H1 (cell line): ENCODE data around the gene MYCBP2. TPM values are rescaled to one million over a fixed set of nuclear protein-coding genes. Genes with fewer than 3 reads are reported as not detected.

ENCODE experiments used
- CTCF ChIA-PET: fragments of 300-600 bp; sonication (Branson Sonifier 250); formaldehyde crosslinking; loops from one replicate; lab custom pipeline; 2021; ENCODE audit not compliant: partially characterized antibody; lab: Charles Lee
- POLR2A ChIA-PET: fragments of 300-600 bp; sonication (Branson Sonifier 250); formaldehyde crosslinking; loops from one replicate; lab custom pipeline; 2021; ENCODE audit warnings: inconsistent platforms; ENCODE audit not compliant: partially characterized antibody; lab: Charles Lee
- DNase-seq, 2 experiments: peaks; one replicate each; pipeline versions ENCODE4 v3.0.0 to v3.0.0-alpha.2; 2010 to 2022; ENCODE audit warnings: low spot score in 2 of 2, low read depth in 1 of 2, mixed read lengths in 1 of 2
- FAIRE-seq: peaks from 2 replicates; lab custom pipeline; 2011; peaks lifted over from hg19 to GRCh38; lab: Jason Lieb, UNC
- H2AFZ ChIP-seq: 2 replicates; pipeline ENCODE4 v1.8.1; 2012; ENCODE audit warnings: low read length, inconsistent platforms
- H2AK5ac ChIP-seq: 2 replicates; pipeline ENCODE4 v1.6.1; 2013; ENCODE audit warnings: low read depth, low read length
- H2BK120ac ChIP-seq: replicated peaks from 2 replicates; pipeline ENCODE3; 2013; ENCODE audit warnings: low read depth, low read length, inconsistent platforms
- H2BK12ac ChIP-seq: 2 replicates; pipeline ENCODE4 v1.6.1; 2013; ENCODE audit warnings: low read depth, low read length
- H2BK15ac ChIP-seq: 2 replicates; pipeline ENCODE4 v1.6.1; 2013; ENCODE audit warnings: low read length
- H2BK20ac ChIP-seq: 2 replicates; pipeline ENCODE4 v1.6.1; 2013; ENCODE audit warnings: low read length
- H2BK5ac ChIP-seq: 2 replicates; pipeline ENCODE4 v1.6.1; 2013; ENCODE audit warnings: low read depth, low read length
- H3K14ac ChIP-seq: 2 replicates; pipeline ENCODE4 v1.6.1; 2013; ENCODE audit warnings: inconsistent platforms; ENCODE audit not compliant: insufficient read length
- H3K18ac ChIP-seq: 2 replicates; pipeline ENCODE4 v1.6.1; 2013; ENCODE audit warnings: low read length; ENCODE audit errors: extremely low read depth
- H3K23ac ChIP-seq: 2 replicates; pipeline ENCODE4 v1.6.1; 2013; ENCODE audit warnings: inconsistent platforms; ENCODE audit not compliant: insufficient read length
- H3K23me2 ChIP-seq: 2 replicates; pipeline ENCODE4 v1.6.1; 2013; ENCODE audit warnings: low read depth, low read length
- H3K27ac ChIP-seq: 2 replicates; pipeline ENCODE4 v1.6.1; 2011; ENCODE audit warnings: low read depth, low read length, inconsistent platforms
- H3K27me3 ChIP-seq, 4 experiments: replicated peaks in 1 of 4; 1 replicate in 1 of 4; 2 replicates in 3 of 4; pipeline versions ENCODE4 v1.6.1 to v1.8.1; 2011 to 2013; ENCODE audit warnings: low read length in 3 of 4, mild to moderate bottlenecking in 3 of 4, inconsistent platforms in 2 of 4, mixed read lengths in 2 of 4, moderate library complexity in 1 of 4; ENCODE audit not compliant: control insufficient read depth in 3 of 4, insufficient read depth in 3 of 4; ENCODE audit errors: extremely low read depth in 1 of 4
- H3K36me3 ChIP-seq, 4 experiments: 2 replicates each; pipeline versions ENCODE4 v1.6.1 to v1.8.1; 2011 to 2013; ENCODE audit warnings: mild to moderate bottlenecking in 4 of 4, low read length in 3 of 4, moderate library complexity in 2 of 4, control low read depth in 1 of 4, inconsistent platforms in 1 of 4; ENCODE audit not compliant: insufficient read depth in 4 of 4, control insufficient read depth in 2 of 4
- H3K4ac ChIP-seq: replicated peaks from 2 replicates; pipeline ENCODE3; 2013; ENCODE audit warnings: low read length, low read depth, mixed read lengths, inconsistent platforms; ENCODE audit not compliant: insufficient read length
- H3K4me1 ChIP-seq, 4 experiments: replicated peaks in 1 of 4; 1 replicate in 1 of 4; 2 replicates in 3 of 4; pipeline versions ENCODE4 v1.6.1 to v1.8.1; 2011 to 2013; ENCODE audit warnings: low read length in 3 of 4, inconsistent platforms in 2 of 4, mixed read lengths in 1 of 4; ENCODE audit not compliant: insufficient read depth in 4 of 4, control insufficient read depth in 3 of 4
- H3K4me2 ChIP-seq, 2 experiments: 2 replicates each; pipeline versions ENCODE4 v1.6.1 to v1.8.1; 2011 to 2013; ENCODE audit warnings: low read depth in 2 of 2, low read length in 2 of 2, control low read depth in 1 of 2, inconsistent platforms in 1 of 2, mild to moderate bottlenecking in 1 of 2; ENCODE audit not compliant: insufficient read depth in 1 of 2
- H3K4me3 ChIP-seq, 4 experiments: fragments of 200-600, 300-600 bp in 1 of 4; sonication (generic), shearing (Covaris generic), sonication (Bioruptor Twin) in 1 of 4; 2 replicates each; pipeline versions ENCODE4 v1.5.1 to v1.8.1; 2011 to 2016; ENCODE audit warnings: low read length in 4 of 4, low read depth in 3 of 4, control low read depth in 2 of 4, inconsistent platforms in 2 of 4, mild to moderate bottlenecking in 2 of 4, mixed read lengths in 1 of 4, moderate library complexity in 1 of 4; ENCODE audit not compliant: insufficient read depth in 2 of 4; ENCODE audit errors: extremely low read depth in 1 of 4
- H3K56ac ChIP-seq: replicated peaks from 2 replicates; pipeline ENCODE3; 2013; ENCODE audit warnings: low read depth, mild to moderate bottlenecking, mixed read lengths, low read length, inconsistent platforms; ENCODE audit not compliant: insufficient read length
- H3K79me1 ChIP-seq: 2 replicates; pipeline ENCODE4 v1.6.1; 2013; ENCODE audit warnings: low read depth, low read length, control low read depth
- H3K79me2 ChIP-seq, 2 experiments: 2 replicates each; pipeline versions ENCODE4 v1.6.1 to v1.8.1; 2012 to 2013; ENCODE audit warnings: low read length in 2 of 2, mild to moderate bottlenecking in 2 of 2, inconsistent platforms in 1 of 2; ENCODE audit not compliant: insufficient read depth in 2 of 2, control insufficient read depth in 1 of 2
- H3K9ac ChIP-seq, 4 experiments: replicated peaks in 1 of 4; 1 replicate in 1 of 4; 2 replicates in 3 of 4; pipeline versions ENCODE4 v1.6.1 to v1.8.1; 2011 to 2013; ENCODE audit warnings: low read depth in 3 of 4, low read length in 3 of 4, control low read depth in 2 of 4, mild to moderate bottlenecking in 2 of 4, moderate library complexity in 2 of 4, inconsistent platforms in 1 of 4; ENCODE audit errors: extremely low read depth in 1 of 4
- H3K9me3 ChIP-seq, 2 experiments: 2 replicates each; pipeline versions ENCODE4 v1.6.1 to v1.8.1; 2012 to 2013; ENCODE audit warnings: mild to moderate bottlenecking in 2 of 2, moderate library complexity in 2 of 2, control low read depth in 1 of 2, inconsistent platforms in 1 of 2, low read depth in 1 of 2, low read length in 1 of 2, mixed read lengths in 1 of 2; ENCODE audit not compliant: insufficient read depth in 2 of 2
- H4K20me1 ChIP-seq, 2 experiments: replicated peaks in 1 of 2; 2 replicates each; pipeline versions ENCODE3 to v1.8.1; 2011 to 2013; ENCODE audit warnings: inconsistent platforms in 2 of 2, low read length in 2 of 2, mild to moderate bottlenecking in 1 of 2; ENCODE audit not compliant: insufficient read depth in 2 of 2, control insufficient read depth in 1 of 2
- H4K5ac ChIP-seq: 2 replicates; pipeline ENCODE4 v1.6.1; 2013; ENCODE audit warnings: low read length, low read depth, mixed read lengths, inconsistent platforms; ENCODE audit not compliant: insufficient read length
- H4K8ac ChIP-seq: 2 replicates; pipeline ENCODE4 v1.8.0; 2013; ENCODE audit warnings: mild to moderate bottlenecking, moderate library complexity, low read length, inconsistent platforms; ENCODE audit not compliant: insufficient read depth; ENCODE audit errors: extremely low read depth
- H4K91ac ChIP-seq: replicated peaks from 2 replicates; pipeline ENCODE3; 2013; ENCODE audit warnings: low read length, mixed read lengths, inconsistent platforms; ENCODE audit not compliant: insufficient read length
- BACH1 ChIP-seq: IDR thresholded peaks from 2 replicates; pipeline ENCODE4 v1.6.1; 2012; ENCODE audit warnings: low read length, improper control_type of control experiment
- BCL11A ChIP-seq, 2 experiments: IDR thresholded peaks; one replicate each; pipeline ENCODE4 v1.6.1; 2011; ENCODE audit warnings: low read depth in 2 of 2, low read length in 2 of 2, mild to moderate bottlenecking in 2 of 2
- E2F6 ChIP-seq: IDR thresholded peaks from 2 replicates; pipeline ENCODE4 v1.6.1; 2012; ENCODE audit warnings: inconsistent platforms
- EGR1 ChIP-seq: IDR thresholded peaks from 2 replicates; pipeline ENCODE4 v1.6.1; 2011; ENCODE audit warnings: low read depth, low read length, borderline replicate concordance
- EP300 ChIP-seq, 2 experiments: IDR thresholded peaks; 1 replicate in 1 of 2; 2 replicates in 1 of 2; pipeline ENCODE4 v1.6.1; 2011 to 2012; ENCODE audit warnings: low read depth in 2 of 2, low read length in 2 of 2, mild to moderate bottlenecking in 2 of 2, borderline replicate concordance in 1 of 2, inconsistent platforms in 1 of 2, moderate library complexity in 1 of 2
- JUND ChIP-seq: IDR thresholded peaks from 2 replicates; pipeline ENCODE4 v1.6.1; 2011; ENCODE audit warnings: mild to moderate bottlenecking, improper control_type of control experiment, low read length
- KDM5A ChIP-seq: fragments of 200-600 bp; IDR thresholded peaks from 2 replicates; pipeline ENCODE4 v1.7.1; 2012; ENCODE audit warnings: mild to moderate bottlenecking, low read length, inconsistent platforms, mixed read lengths
- NANOG ChIP-seq: IDR thresholded peaks from 2 replicates; pipeline ENCODE4 v1.6.1; 2011; ENCODE audit warnings: low read length, low read depth, mild to moderate bottlenecking, inconsistent platforms; ENCODE audit not compliant: insufficient read depth, poor library complexity, severe bottlenecking
- POLR2A ChIP-seq, 2 experiments: IDR thresholded peaks; 1 replicate in 1 of 2; 2 replicates in 1 of 2; pipeline ENCODE4 v1.6.1; 2011; ENCODE audit warnings: low read depth in 2 of 2, low read length in 2 of 2, mild to moderate bottlenecking in 2 of 2; ENCODE audit errors: control extremely low read depth in 1 of 2
- SIN3A ChIP-seq, 2 experiments: IDR thresholded peaks in 1 of 2; conservative IDR thresholded peaks in 1 of 2; 2 replicates each; pipeline ENCODE4 v1.6.1; 2011 to 2012; ENCODE audit warnings: low read length in 2 of 2, improper control_type of control experiment in 1 of 2, low read depth in 1 of 2, mild to moderate bottlenecking in 1 of 2
- TBP ChIP-seq: IDR thresholded peaks from 2 replicates; pipeline ENCODE4 v1.6.1; 2011; ENCODE audit warnings: low read depth, low read length, improper control_type of control experiment
- TCF12 ChIP-seq: IDR thresholded peaks from 2 replicates; pipeline ENCODE4 v1.6.1; 2011; ENCODE audit warnings: low read depth, mild to moderate bottlenecking, low read length
- WGBS, 2 experiments: shearing (Covaris generic) in 1 of 2; methylation state at CpG; one replicate each; pipeline versions ENCODE4 v1.1.6 to v1.1.7; 2013 to 2015; ENCODE audit warnings: low lambda C conversion rate in 2 of 2, mixed read lengths in 2 of 2, inconsistent platforms in 1 of 2, low coverage in 1 of 2, missing lambda C conversion rate in 1 of 2; ENCODE audit not compliant: insufficient replicate concordance in 2 of 2, insufficient coverage in 1 of 2, insufficient read length in 1 of 2; ENCODE audit errors: extremely low coverage in 1 of 2, missing lambda C conversion rate in 1 of 2; 5-methylcytosine and 5-hydroxymethylcytosine counted together
- polyA plus RNA-seq, 7 experiments: library from polyadenylated mRNA; depleted of rRNA in 3 of 7; stranded (reverse) in 5 of 7; unstranded in 2 of 7; fragments of >200 nt in 5 of 7; fragments of 200-250 nt in 2 of 7; gene quantifications; 1 replicate in 5 of 7; 2 replicates in 1 of 7; 4 replicates in 1 of 7; pipeline versions ENCODE4 v1.2.1 to v1.2.3, GENCODE V29; 2011 to 2013; ENCODE audit warnings: missing spikeins in 2 of 7, mixed read lengths in 2 of 7
- total RNA-seq: library from RNA; stranded (reverse); fragmentation: NEBNext Ultra II Directional; extraction: Animal tissue kit (Norgen Biotek cat#: 25700); gene quantifications from 2 replicates; pipeline ENCODE4 v1.2.1, GENCODE V29; 2021

The MYCBP2 gene
- total and polyA plus RNA-seq, 2 of the 8 experiments (the other 6 are each of a cell fraction or from before 2014, with no cell fraction given) = 19.0 to 52.1 TPM

GRCh38 chr13:77310579-77311279, 16.2 kb downstream of the MYCBP2 start:
- peaks cover 0 to 99% of the 10 kb centered on the region in 2 experiments; a peak in 3 of 4 replicates for H3K79me2 ChIP-seq
- no peaks in the 10 kb centered on the region for H3K27me3 ChIP-seq
- no peak overlapping the region for H3K4ac ChIP-seq
- no peak overlapping the region for H2BK120ac ChIP-seq
- H3K14ac ChIP-seq = no peak overlapping the region
- H2BK5ac ChIP-seq = no peak overlapping the region
- H3K23ac ChIP-seq = no peak overlapping the region
- no peak overlapping the region for H4K8ac ChIP-seq
- ChIA-PET POLR2A (interaction anchor here (0.5 kb wide), 1 partner anchor 168 kb away, joined by 3 read pairs; no protein-coding TSS in a partner anchor), CTCF (interaction anchor here (1.7 kb wide), 1 partner anchor 11 kb away, joined by 5 read pairs; no protein-coding TSS in a partner anchor)
- H4K91ac ChIP-seq = no peak overlapping the region
- 0 out of 2 replicates have a peak, but pooled peaks cover 2% of the 10 kb centered on the region for H3K79me1 ChIP-seq
- H2AFZ ChIP-seq = no peak overlapping the region
- H3K9me3 ChIP-seq = no peaks in the 10 kb centered on the region
- no peak overlapping the region for H2AK5ac ChIP-seq
- no peak overlapping the region; a peak in 1 of 8 replicates for H3K4me3 ChIP-seq
- H2BK12ac ChIP-seq = no peak overlapping the region
- no peak overlapping the region for H3K27ac ChIP-seq
- H4K5ac ChIP-seq = peak overlapping the region; percentile 62
- H3K56ac ChIP-seq = no peak overlapping the region
- FAIRE-seq (no peak), DNase-seq (no peak)
- peak overlapping the region in 1 of 2 experiments; percentile 21; a peak in 1 of 4 replicates for H3K4me2 ChIP-seq
- no peaks in the 10 kb centered on the region for H3K23me2 ChIP-seq
- peaks cover 0 to 13% (median 7%) of the 10 kb centered on the region in 4 experiments; a peak in 5 of 7 replicates for H3K4me1 ChIP-seq
- no peak overlapping the region; the same call in 1 of the 2 replicates for H2BK20ac ChIP-seq
- H3K9ac ChIP-seq = no peak overlapping the region
- no peak overlapping the region; the same call in 1 of the 2 replicates for H3K18ac ChIP-seq
- H3K36me3 ChIP-seq = no peaks in the 10 kb centered on the region
- no peak overlapping the region for H2BK15ac ChIP-seq
- 97% methylated on average over 3 of the region's 3 CpGs; no CpG with 5 or more reads in 1 of the 2 experiments for WGBS, 2 experiments
- H4K20me1 ChIP-seq = peaks cover 0 to 1% of the 10 kb centered on the region in 2 experiments
- TF ChIP-seq EGR1 (no peak), E2F6 (no peak), BACH1 (no peak), JUND (no peak), NANOG (no peak), SIN3A (conservative IDR thresholded peaks at IDR 0.05 in 1 of 2, IDR thresholded peaks at IDR 0.05 in 1 of 2; ENCODE audit: low read depth in 1 of 2, low read length in 2 of 2) (no peak), POLR2A (IDR thresholded peaks at IDR 0.05; ENCODE audit: control extremely low read depth in 1 of 2, low read depth in 2 of 2, low read length in 2 of 2) (no peak), BCL11A (IDR thresholded peaks at IDR 0.05; ENCODE audit: low read depth in 2 of 2, low read length in 2 of 2) (no peak), KDM5A (no peak), EP300 (IDR thresholded peaks at IDR 0.05; ENCODE audit: borderline replicate concordance in 1 of 2, low read depth in 2 of 2, low read length in 2 of 2) (no peak), TBP (no peak), TCF12 (no peak)
